Neural progenitor cell (in vitro differentiated cells): ENCODE results near the gene SPTBN1. TPM values are rescaled to one million over a fixed set of nuclear protein-coding genes. Genes with fewer than 3 reads are reported as not detected.
"Not testable (repeated sequence)": the region's sequence is repeated elsewhere in the genome, so short reads cannot be mapped to it uniquely, and the experiment has no call there.

Experiments used
- DNase-seq: peaks from one replicate; pipeline ENCODE4 v3.0.0-alpha.2; 2016; ENCODE audit warnings: low spot score
- H2AFZ ChIP-seq: fragments of 200-600 bp; sonication (generic); replicated peaks from 2 replicates; pipeline ENCODE4 v1.6.1; 2016; ENCODE audit warnings: antibody characterized with exemption
- H3F3A ChIP-seq: fragments of 200-600 bp; sonication (generic); 2 replicates; pipeline ENCODE4 v1.6.1; 2016; ENCODE audit warnings: antibody characterized with exemption, low read depth
- H3K27ac ChIP-seq: fragments of 200-600 bp; sonication (generic); 2 replicates; pipeline ENCODE4 v1.5.1; 2016; ENCODE audit warnings: mild to moderate bottlenecking
- H3K27me3 ChIP-seq: fragments of 200-600 bp; sonication (generic); 2 replicates; pipeline ENCODE4 v1.6.1; 2016; ENCODE audit warnings: mild to moderate bottlenecking, moderate library complexity
- H3K36me3 ChIP-seq: fragments of 200-600 bp; sonication (generic); 2 replicates; pipeline ENCODE4 v1.5.1; 2016
- H3K4me1 ChIP-seq: fragments of 200-600 bp; sonication (generic); 2 replicates; pipeline ENCODE4 v1.6.1; 2016; ENCODE audit warnings: mixed run types
- H3K4me2 ChIP-seq: fragments of 200-600 bp; sonication (generic); 2 replicates; pipeline ENCODE4 v1.6.1; 2016
- H3K4me3 ChIP-seq: fragments of 200-600 bp; sonication (generic); 2 replicates; pipeline ENCODE4 v1.5.1; 2016
- H3K79me2 ChIP-seq: fragments of 200-600 bp; sonication (generic); 2 replicates; pipeline ENCODE4 v1.6.1; 2016; ENCODE audit warnings: low read depth
- H3K9ac ChIP-seq: fragments of 200-600 bp; sonication (generic); 2 replicates; pipeline ENCODE4 v1.6.1; 2016
- H3K9me3 ChIP-seq: fragments of 200-600 bp; sonication (generic); 2 replicates; pipeline ENCODE4 v1.5.1; 2016; ENCODE audit warnings: low read depth
- H4K20me1 ChIP-seq: fragments of 200-600 bp; sonication (generic); 2 replicates; pipeline ENCODE4 v1.6.1; 2016; ENCODE audit warnings: low read depth
- H3K27ac Mint-ChIP-seq: 3 replicates; pipeline ENCODE4 v1.8.0; 2021; ENCODE audit warnings: mixed read lengths
- H3K27me3 Mint-ChIP-seq: 2 replicates; pipeline ENCODE4 v1.8.0; 2022; ENCODE audit warnings: low read depth, mild to moderate bottlenecking, inconsistent platforms, moderate library complexity, mixed read lengths; ENCODE audit not compliant: insufficient read depth
- H3K36me3 Mint-ChIP-seq: 3 replicates; pipeline ENCODE4 v1.8.0; 2021; ENCODE audit warnings: mixed read lengths
- H3K4me1 Mint-ChIP-seq: 3 replicates; pipeline ENCODE4 v1.8.0; 2021; ENCODE audit warnings: mixed read lengths
- H3K4me3 Mint-ChIP-seq: 3 replicates; pipeline ENCODE4 v1.8.0; 2021; ENCODE audit warnings: mild to moderate bottlenecking, moderate library complexity, mixed read lengths
- H3K9me3 Mint-ChIP-seq: 3 replicates; pipeline ENCODE4 v1.8.0; 2020; ENCODE audit warnings: mixed read lengths
- EZH2 ChIP-seq: fragments of 200-600 bp; sonication (generic); IDR thresholded peaks from 2 replicates; pipeline ENCODE4 v1.6.1; 2017; ENCODE audit warnings: antibody characterized with exemption, mild to moderate bottlenecking, moderate library complexity
- EZH2phosphoT487 ChIP-seq: fragments of 200-600 bp; sonication (generic); IDR thresholded peaks from 2 replicates; pipeline ENCODE4 v1.6.1; 2017; ENCODE audit warnings: antibody characterized with exemption
- total RNA-seq: library from RNA; depleted of rRNA; stranded (reverse); fragments of >200 nt; gene quantifications from 2 replicates; pipeline ENCODE4 v1.2.3, GENCODE V29; 2015; ENCODE audit warnings: low replicate concordance
- TF ChIP-seq, protein P1 (sequence below): fragments of 200-600 bp; sonication (generic); IDR thresholded peaks from 2 replicates; pipeline ENCODE4 v1.5.1; 2017; ENCODE audit warnings: antibody characterized with exemption, mild to moderate bottlenecking

The SPTBN1 gene
- total RNA-seq, 1 donor from 2014 or later: 94.2 TPM

DNA sequence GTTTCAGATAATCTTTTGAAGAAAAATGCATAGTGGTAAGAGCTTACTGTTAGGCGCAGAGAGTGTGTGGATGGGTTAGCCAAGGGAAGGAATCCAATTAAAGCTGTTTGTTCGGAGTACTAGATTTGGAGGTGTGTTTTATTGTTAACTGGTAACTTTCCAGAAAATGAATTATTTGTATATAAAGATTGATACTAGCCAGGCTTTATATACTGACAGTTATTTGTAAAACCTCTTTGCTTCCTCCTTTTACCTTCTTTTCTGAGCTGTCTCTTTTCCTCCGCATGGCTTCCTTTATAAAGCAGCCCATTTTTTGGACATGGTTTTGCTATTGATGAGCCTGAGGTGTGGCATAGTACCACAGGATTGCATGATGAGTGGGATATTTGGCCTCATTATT, 25.6 kb downstream of the SPTBN1 start:
- Histone ChIP-seq H3K9me3 (no peaks in the 10 kb centered on the region), H3K4me3 (no peak overlapping the region), H3K27ac (no peak overlapping the region), H3K9ac (no peak overlapping the region), H3K4me1 (peaks cover 7% of the 10 kb centered on the region), H3K79me2 (no peaks in the 10 kb centered on the region), H3K4me2 (no peak overlapping the region), H2AFZ (no peak overlapping the region), H4K20me1 (no peaks in the 10 kb centered on the region), H3F3A (peaks cover 3% of the 10 kb centered on the region), H3K36me3 (no peaks in the 10 kb centered on the region), H3K27me3 (no peaks in the 10 kb centered on the region)
- no peak for DNase-seq
- Mint-ChIP-seq H3K9me3 (peaks cover 19% of the 10 kb centered on the region), H3K27ac (no peak overlapping the region), H3K36me3 (peaks cover 7% of the 10 kb centered on the region), H3K4me3 (no peak overlapping the region), H3K27me3 (no peaks in the 10 kb centered on the region), H3K4me1 (peaks cover 22% of the 10 kb centered on the region)
- TF ChIP-seq EZH2 (no peak), EZH2phosphoT487 (no peak)
- TF ChIP-seq, protein P1, sequence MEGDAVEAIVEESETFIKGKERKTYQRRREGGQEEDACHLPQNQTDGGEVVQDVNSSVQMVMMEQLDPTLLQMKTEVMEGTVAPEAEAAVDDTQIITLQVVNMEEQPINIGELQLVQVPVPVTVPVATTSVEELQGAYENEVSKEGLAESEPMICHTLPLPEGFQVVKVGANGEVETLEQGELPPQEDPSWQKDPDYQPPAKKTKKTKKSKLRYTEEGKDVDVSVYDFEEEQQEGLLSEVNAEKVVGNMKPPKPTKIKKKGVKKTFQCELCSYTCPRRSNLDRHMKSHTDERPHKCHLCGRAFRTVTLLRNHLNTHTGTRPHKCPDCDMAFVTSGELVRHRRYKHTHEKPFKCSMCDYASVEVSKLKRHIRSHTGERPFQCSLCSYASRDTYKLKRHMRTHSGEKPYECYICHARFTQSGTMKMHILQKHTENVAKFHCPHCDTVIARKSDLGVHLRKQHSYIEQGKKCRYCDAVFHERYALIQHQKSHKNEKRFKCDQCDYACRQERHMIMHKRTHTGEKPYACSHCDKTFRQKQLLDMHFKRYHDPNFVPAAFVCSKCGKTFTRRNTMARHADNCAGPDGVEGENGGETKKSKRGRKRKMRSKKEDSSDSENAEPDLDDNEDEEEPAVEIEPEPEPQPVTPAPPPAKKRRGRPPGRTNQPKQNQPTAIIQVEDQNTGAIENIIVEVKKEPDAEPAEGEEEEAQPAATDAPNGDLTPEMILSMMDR: no peak

DNA sequence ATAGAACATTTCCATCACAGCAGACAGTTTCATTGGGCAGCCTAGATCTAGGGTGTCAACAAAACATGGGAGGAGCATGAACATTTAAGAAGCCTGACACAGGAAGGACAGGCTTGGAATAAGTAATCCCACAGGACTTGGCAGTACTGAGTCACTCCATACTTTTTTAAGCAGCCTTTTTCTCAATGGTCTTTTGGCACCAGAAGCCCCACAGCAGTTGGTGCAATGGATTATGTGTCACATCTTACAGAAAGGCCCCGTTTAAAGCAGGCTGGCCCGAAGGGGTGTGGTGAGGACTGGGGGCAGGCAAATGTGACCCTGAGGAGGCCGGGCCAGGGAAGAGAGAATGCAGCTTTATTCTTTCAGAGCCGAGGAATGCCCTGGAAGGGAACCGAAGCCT, 26.6 kb downstream of the SPTBN1 start:
- H3K27me3 ChIP-seq: no peaks in the 10 kb centered on the region

DNA sequence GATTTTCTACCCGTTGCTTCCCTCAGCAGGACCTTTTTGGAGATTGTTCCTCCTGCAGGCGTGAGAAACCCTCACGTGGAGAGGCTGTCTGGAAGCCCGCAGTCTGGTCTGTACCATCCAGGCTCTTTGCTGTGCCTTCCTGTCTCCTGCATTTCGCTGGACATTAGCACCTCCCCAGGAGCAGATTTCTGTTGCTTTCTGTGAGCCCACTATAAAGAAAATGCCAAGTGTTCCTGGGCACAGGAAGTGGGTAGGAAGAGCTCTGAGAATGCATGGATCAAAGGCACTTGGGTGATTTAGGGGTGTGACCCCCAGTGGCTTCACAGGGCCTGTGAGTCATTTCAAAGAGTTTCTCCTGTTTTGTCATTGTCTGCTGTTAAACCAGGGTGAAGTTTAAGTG, 27.3 kb downstream of the SPTBN1 start:
- no peak overlapping the region for H3K27ac Mint-ChIP-seq

More for the DNA sequence above, 26.6 kb downstream of the SPTBN1 start:
- Histone ChIP-seq H2AFZ (no peak overlapping the region), H3K9ac (no peak overlapping the region), H3K4me1 (peaks cover 7% of the 10 kb centered on the region), H3K4me2 (no peak overlapping the region), H3K36me3 (no peaks in the 10 kb centered on the region), H3K79me2 (no peaks in the 10 kb centered on the region), H3K27ac (no peak overlapping the region), H4K20me1 (no peaks in the 10 kb centered on the region), H3K9me3 (no peaks in the 10 kb centered on the region), H3F3A (peaks cover 3% of the 10 kb centered on the region), H3K4me3 (no peak overlapping the region)
- H3K36me3 Mint-ChIP-seq: peaks cover 8% of the 10 kb centered on the region
- H3K9me3 Mint-ChIP-seq: peaks cover 19% of the 10 kb centered on the region
- peaks cover 23% of the 10 kb centered on the region for H3K4me1 Mint-ChIP-seq
- peak overlapping the region; percentile 72 for H3K27ac Mint-ChIP-seq
- DNase-seq: peak; percentile 26
- no peak overlapping the region for H3K4me3 Mint-ChIP-seq
- TF ChIP-seq EZH2phosphoT487 (no peak), EZH2 (no peak)
- H3K27me3 Mint-ChIP-seq: no peaks in the 10 kb centered on the region

DNA sequence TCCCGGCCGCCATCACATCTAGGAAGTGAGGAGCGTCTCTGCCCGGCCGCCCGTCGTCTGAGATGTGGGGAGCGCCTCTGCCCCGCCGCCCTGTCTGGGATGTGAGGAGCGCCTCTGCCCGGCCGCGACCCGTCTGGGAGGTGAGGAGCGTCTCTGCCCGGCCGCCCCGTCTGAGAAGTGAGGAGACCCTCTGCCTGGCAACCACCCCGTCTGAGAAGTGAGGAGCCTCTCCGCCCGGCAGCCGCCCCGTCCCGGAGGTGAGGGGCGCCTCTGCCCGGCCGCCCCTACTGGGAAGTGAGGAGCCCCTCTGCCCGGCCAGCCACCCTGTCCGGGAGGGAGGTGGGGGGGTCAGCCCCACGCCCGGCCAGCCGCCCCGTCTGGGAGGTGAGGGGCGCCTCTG, 29.6 kb downstream of the SPTBN1 start:
- not testable (repeated sequence) for H3K4me3 Mint-ChIP-seq, H3K9me3 ChIP-seq, H3K79me2 ChIP-seq, H3K27ac Mint-ChIP-seq, H3K4me3 ChIP-seq, H3F3A ChIP-seq, H3K4me2 ChIP-seq, H4K20me1 ChIP-seq, H3K27me3 ChIP-seq, H3K9ac ChIP-seq, H3K4me1 ChIP-seq, H3K27me3 Mint-ChIP-seq, H2AFZ ChIP-seq, H3K27ac ChIP-seq, DNase-seq, H3K36me3 ChIP-seq
- Mint-ChIP-seq H3K9me3 (peaks cover 16% of the 10 kb centered on the region), H3K36me3 (peaks cover 11% of the 10 kb centered on the region), H3K4me1 (peaks cover 23% of the 10 kb centered on the region)

More for the DNA sequence above, 27.3 kb downstream of the SPTBN1 start:
- H3K9me3 Mint-ChIP-seq: peaks cover 16% of the 10 kb centered on the region
- Histone ChIP-seq H2AFZ (no peak overlapping the region), H4K20me1 (no peaks in the 10 kb centered on the region), H3K79me2 (no peaks in the 10 kb centered on the region), H3K27me3 (no peaks in the 10 kb centered on the region), H3K4me2 (no peak overlapping the region), H3K27ac (no peak overlapping the region), H3K4me3 (no peak overlapping the region), H3K4me1 (peaks cover 7% of the 10 kb centered on the region), H3K36me3 (no peaks in the 10 kb centered on the region), H3F3A (peaks cover 3% of the 10 kb centered on the region), H3K9me3 (no peaks in the 10 kb centered on the region), H3K9ac (no peak overlapping the region)
- no peak for DNase-seq
- no peak overlapping the region for H3K4me3 Mint-ChIP-seq
- no peaks in the 10 kb centered on the region for H3K27me3 Mint-ChIP-seq
- H3K4me1 Mint-ChIP-seq: peaks cover 23% of the 10 kb centered on the region
- TF ChIP-seq EZH2 (no peak), EZH2phosphoT487 (no peak)
- TF ChIP-seq, protein P1: no peak
- peaks cover 10% of the 10 kb centered on the region for H3K36me3 Mint-ChIP-seq
